NB4 (cell line): ENCODE measurements around the gene SNTA1.

ENCODE experiments used
- MYC ChIP-seq: IDR thresholded peaks from 2 replicates; pipeline ENCODE4 v1.6.1; 2011; ENCODE audit warnings: low read depth, low read length
- POLR2A ChIP-seq: IDR thresholded peaks from 2 replicates; pipeline ENCODE4 v1.6.1; 2011; ENCODE audit warnings: mild to moderate bottlenecking; ENCODE audit not compliant: insufficient read length; ENCODE audit errors: extremely low read depth
- TF ChIP-seq, protein P1 (sequence below): IDR thresholded peaks from one replicate; pipeline ENCODE4 v1.5.1; 2012; ENCODE audit warnings: low read depth, low read length
- TF ChIP-seq, protein P2 (sequence below): IDR thresholded peaks from 2 replicates; pipeline ENCODE4 v1.6.1; 2011; ENCODE audit warnings: low read depth, low read length

DNA sequence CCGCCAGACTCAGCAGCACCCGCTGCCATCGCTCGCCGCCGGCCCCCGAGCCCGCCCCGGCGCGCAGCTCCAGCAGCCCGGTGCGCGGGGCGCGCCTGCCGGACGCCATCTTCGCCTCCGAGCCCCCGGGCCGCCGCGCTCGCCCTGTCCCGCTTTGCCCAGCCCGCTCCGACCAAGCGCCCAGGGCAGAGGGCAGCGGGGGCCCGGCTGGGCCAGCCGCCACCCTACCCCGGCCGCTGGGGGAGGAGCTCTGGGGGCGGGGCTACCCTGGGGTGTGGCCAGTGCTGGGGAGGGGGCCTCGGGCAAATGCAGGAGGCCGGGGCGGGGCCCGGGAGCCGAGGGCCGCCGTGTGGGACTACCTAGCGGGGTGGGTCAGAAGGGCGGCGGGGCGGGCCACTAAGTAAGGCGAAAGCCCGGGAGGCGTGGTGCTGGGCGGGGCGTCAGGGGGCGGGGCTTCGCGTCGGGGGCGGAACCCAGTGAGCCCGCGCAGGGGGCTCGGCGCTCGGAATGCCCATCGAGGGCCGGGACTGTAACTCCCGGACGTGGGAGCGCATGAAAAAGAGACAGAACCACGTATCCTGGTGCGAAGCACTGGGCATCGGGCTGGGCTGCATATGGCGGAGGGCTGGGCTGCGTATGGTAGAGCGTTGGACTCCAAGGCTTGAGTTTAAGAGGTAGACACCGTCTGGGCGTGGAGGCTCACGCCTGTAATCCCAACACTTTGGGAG, at the start of gene SNTA1:
- TF ChIP-seq, protein P1, sequence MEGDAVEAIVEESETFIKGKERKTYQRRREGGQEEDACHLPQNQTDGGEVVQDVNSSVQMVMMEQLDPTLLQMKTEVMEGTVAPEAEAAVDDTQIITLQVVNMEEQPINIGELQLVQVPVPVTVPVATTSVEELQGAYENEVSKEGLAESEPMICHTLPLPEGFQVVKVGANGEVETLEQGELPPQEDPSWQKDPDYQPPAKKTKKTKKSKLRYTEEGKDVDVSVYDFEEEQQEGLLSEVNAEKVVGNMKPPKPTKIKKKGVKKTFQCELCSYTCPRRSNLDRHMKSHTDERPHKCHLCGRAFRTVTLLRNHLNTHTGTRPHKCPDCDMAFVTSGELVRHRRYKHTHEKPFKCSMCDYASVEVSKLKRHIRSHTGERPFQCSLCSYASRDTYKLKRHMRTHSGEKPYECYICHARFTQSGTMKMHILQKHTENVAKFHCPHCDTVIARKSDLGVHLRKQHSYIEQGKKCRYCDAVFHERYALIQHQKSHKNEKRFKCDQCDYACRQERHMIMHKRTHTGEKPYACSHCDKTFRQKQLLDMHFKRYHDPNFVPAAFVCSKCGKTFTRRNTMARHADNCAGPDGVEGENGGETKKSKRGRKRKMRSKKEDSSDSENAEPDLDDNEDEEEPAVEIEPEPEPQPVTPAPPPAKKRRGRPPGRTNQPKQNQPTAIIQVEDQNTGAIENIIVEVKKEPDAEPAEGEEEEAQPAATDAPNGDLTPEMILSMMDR = no peak
- TF ChIP-seq MYC = no peak
- no peak for TF ChIP-seq POLR2A
- TF ChIP-seq, protein P2, sequence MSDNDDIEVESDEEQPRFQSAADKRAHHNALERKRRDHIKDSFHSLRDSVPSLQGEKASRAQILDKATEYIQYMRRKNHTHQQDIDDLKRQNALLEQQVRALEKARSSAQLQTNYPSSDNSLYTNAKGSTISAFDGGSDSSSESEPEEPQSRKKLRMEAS = peak; percentile 6; the same call in 1 of the 2 replicates
